Central memory CD4-positive, alpha-beta T cell (primary cell): ENCODE measurements around the gene PPP1R9B.

Experiments
- DNase-seq: peaks from one replicate; pipeline ENCODE4 v3.0.0; 2022

PPP1R9B gene

GRCh38 chr17:50103252-50103651 lies 47.2 kb downstream of the PPP1R9B start:
- no peak for DNase-seq

- DNase-seq: no peak
These were observed 48.1 kb downstream of the PPP1R9B start for GRCh38 chr17:50102164-50102991.

- DNase-seq: no peak
These were observed 48.9 kb downstream of the PPP1R9B start for GRCh38 chr17:50101346-50102163.

- no peak for DNase-seq
These were observed 49.5 kb downstream of the PPP1R9B start for GRCh38 chr17:50100921-50101345.

- DNase-seq: no peak
These were observed 50.0 kb downstream of the PPP1R9B start for GRCh38 chr17:50100480-50100883.

- DNase-seq: no peak
These were observed 51.5 kb downstream of the PPP1R9B start for GRCh38 chr17:50099003-50099402.

- DNase-seq: no peak
These were observed 51.9 kb downstream of the PPP1R9B start for GRCh38 chr17:50098583-50098982.

GRCh38 chr17:50097926-50098325 lies 52.6 kb downstream of the PPP1R9B start:
- DNase-seq: no peak

- DNase-seq: no peak
These were observed 53.0 kb downstream of the PPP1R9B start for GRCh38 chr17:50097455-50097854.

- DNase-seq: no peak
These were observed 53.7 kb downstream of the PPP1R9B start for GRCh38 chr17:50096758-50097157.

- no peak for DNase-seq
These were observed 54.4 kb downstream of the PPP1R9B start for GRCh38 chr17:50096092-50096491.

- no peak for DNase-seq
These were observed 54.8 kb downstream of the PPP1R9B start for GRCh38 chr17:50095626-50096037.

- DNase-seq: peak; percentile 98
These were observed 55.5 kb downstream of the PPP1R9B start, which contains the start of gene PDK2 for GRCh38 chr17:50094753-50095619. Gene PDK2 (plus strand): TSS chr17:50095351. CDS start chr17:50095436, 85 bp downstream.

- DNase-seq: peak; percentile 80
These were observed 56.2 kb downstream of the PPP1R9B start for GRCh38 chr17:50094243-50094752.

- DNase-seq: no peak
These were observed 56.7 kb downstream of the PPP1R9B start for GRCh38 chr17:50093807-50094206.

- DNase-seq: no peak
These were observed 57.2 kb downstream of the PPP1R9B start for GRCh38 chr17:50093246-50093645.

GRCh38 chr17:50091918-50092285 lies 58.6 kb downstream of the PPP1R9B start:
- DNase-seq: no peak

- no peak for DNase-seq
These were observed 59.2 kb downstream of the PPP1R9B start for GRCh38 chr17:50090971-50091917.

GRCh38 chr17:50090071-50090470 lies 60.4 kb downstream of the PPP1R9B start:
- DNase-seq: no peak

- DNase-seq: no peak
These were observed 61.3 kb downstream of the PPP1R9B start for GRCh38 chr17:50088952-50089825.
